PC-3 (cell line): ENCODE data around the gene IQSEC1. TPM values are rescaled to one million over a fixed set of nuclear protein-coding genes. Genes with fewer than 3 reads are reported as not detected.

ENCODE experiments used
- ATAC-seq: fragments of 200-7000 bp; cut with Tn5 transposase; 2 replicates; pipeline ENCODE4 v1.9.1; 2020; ENCODE audit warnings: mild to moderate bottlenecking, moderate library complexity
- BruUV-seq: library from RNA; stranded (reverse); fragments of 400-500 nt; replicated peaks from 2 replicates; lab custom pipeline; 2021; lab: Mats Ljungman, UMichigan
- CTCF ChIA-PET: fragments of 300-600 bp; sonication (Branson Sonifier 250); formaldehyde crosslinking; loops from one replicate; lab custom pipeline; 2022; ENCODE audit warnings: antibody characterized with exemption; lab: Charles Lee
- POLR2A ChIA-PET: fragments of 300-600 bp; sonication (Branson Sonifier 250); formaldehyde crosslinking; loops from one replicate; lab custom pipeline; 2022; ENCODE audit warnings: antibody characterized with exemption; ENCODE audit not compliant: unreplicated experiment; lab: Charles Lee
- DNase-seq: peaks from one replicate; pipeline ENCODE4 v3.0.0-alpha.2; 2015
- H2AFZ ChIP-seq: fragments of 300-600 bp; sonication (generic); 2 replicates; pipeline ENCODE4 v1.6.0; 2016; ENCODE audit warnings: antibody characterized with exemption, low read length
- H3F3A ChIP-seq: fragments of 300-600 bp; sonication (generic); one replicate; pipeline ENCODE4 v1.6.0; 2017; ENCODE audit warnings: antibody characterized with exemption, low read length, control low read depth, mild to moderate bottlenecking; ENCODE audit not compliant: unreplicated experiment
- H3K27ac ChIP-seq: fragments of 300-600 bp; sonication (generic); 2 replicates; pipeline ENCODE4 v1.5.1; 2016; ENCODE audit warnings: mild to moderate bottlenecking, low read length
- H3K27me3 ChIP-seq: fragments of 300-600 bp; sonication (generic); 2 replicates; pipeline ENCODE4 v1.6.1; 2016; ENCODE audit warnings: low read length, mixed read lengths
- H3K36me3 ChIP-seq: fragments of 300-600 bp; sonication (generic); 2 replicates; pipeline ENCODE4 v1.6.1; 2016; ENCODE audit warnings: low read depth, mixed run types, low read length, mixed read lengths
- H3K4me1 ChIP-seq: fragments of 300-600 bp; sonication (generic); 2 replicates; pipeline ENCODE4 v1.5.1; 2016; ENCODE audit warnings: low read length; ENCODE audit not compliant: insufficient read depth
- H3K4me2 ChIP-seq: fragments of 300-600 bp; sonication (generic); 2 replicates; pipeline ENCODE4 v1.6.0; 2016; ENCODE audit warnings: low read length
- H3K4me3 ChIP-seq: fragments of 300-600 bp; sonication (generic); 2 replicates; pipeline ENCODE4 v1.5.1; 2016; ENCODE audit warnings: mild to moderate bottlenecking, low read length, mixed read lengths
- H3K79me2 ChIP-seq: fragments of 300-600 bp; sonication (generic); 2 replicates; pipeline ENCODE4 v1.6.1; 2017; ENCODE audit warnings: low read length, mixed read lengths
- H3K9ac ChIP-seq: fragments of 300-600 bp; sonication (generic); 2 replicates; pipeline ENCODE4 v1.6.0; 2016; ENCODE audit warnings: mild to moderate bottlenecking, low read length
- H3K9me2 ChIP-seq: fragments of 300-600 bp; sonication (generic); replicated peaks from 2 replicates; pipeline ENCODE4 v1.6.1; 2016; ENCODE audit warnings: mixed run types, low read length, mixed read lengths
- H3K9me3 ChIP-seq: fragments of 300-600 bp; sonication (generic); 2 replicates; pipeline ENCODE4 v1.6.1; 2016; ENCODE audit warnings: low read length, mixed read lengths
- H4K20me1 ChIP-seq: fragments of 300-600 bp; sonication (generic); 2 replicates; pipeline ENCODE4 v1.6.1; 2016; ENCODE audit warnings: low read length, mixed read lengths
- EZH2 ChIP-seq: fragments of 300-600 bp; sonication (generic); IDR thresholded peaks from one replicate; pipeline ENCODE4 v1.6.1; 2017; ENCODE audit warnings: antibody characterized with exemption, mild to moderate bottlenecking, low read length; ENCODE audit not compliant: unreplicated experiment
- EZH2phosphoT487 ChIP-seq: fragments of 300-600 bp; sonication (generic); IDR thresholded peaks from 2 replicates; pipeline ENCODE4 v1.6.1; 2018; ENCODE audit warnings: mild to moderate bottlenecking, antibody characterized with exemption, low read length, borderline replicate concordance
- intact Hi-C: fragments of 100-400 bp; cut with micrococcal nuclease; formaldehyde crosslinking; loops from 2 replicates; pipeline ENCODE4 v1.9.0; 2023
- total RNA-seq: library from RNA; depleted of rRNA; stranded (reverse); fragments of >200 nt; gene quantifications from 2 replicates; pipeline ENCODE4 v1.2.3, GENCODE V29; 2014
- TF ChIP-seq, protein P1 (sequence below): fragments of 300-600 bp; sonication (generic); conservative IDR thresholded peaks from 2 replicates; pipeline ENCODE4 v1.5.1; 2017; ENCODE audit warnings: antibody characterized with exemption, low read depth, mild to moderate bottlenecking, low read length

The IQSEC1 gene
- total RNA-seq, 1 experiment from 2014 or later = 37.9 TPM

- CTCF ChIA-PET = no interaction called here
These were observed 151.5 kb downstream of the IQSEC1 start for GRCh38 chr3:12921736-12922135.

DNA sequence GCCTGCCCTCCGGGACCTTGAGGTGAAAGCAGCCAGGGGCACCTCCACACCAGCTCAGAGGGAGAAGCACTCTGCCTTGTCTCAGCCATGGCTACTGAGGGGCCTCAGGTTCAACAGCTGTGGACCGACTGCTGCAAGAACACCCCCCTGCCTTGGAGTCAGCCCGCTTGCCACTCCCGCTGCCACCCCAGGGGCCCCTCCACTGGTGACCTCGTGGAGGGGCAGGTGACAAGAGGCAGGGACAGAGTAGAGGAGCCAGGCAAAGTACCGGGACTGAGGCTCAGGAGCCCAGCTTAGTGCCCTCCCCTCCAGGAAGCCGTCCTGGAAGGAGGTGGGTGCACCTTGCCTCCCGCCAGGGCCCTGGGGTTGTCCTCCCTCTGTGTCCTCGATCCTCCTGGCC is 152.3 kb downstream of the IQSEC1 start:
- Histone ChIP-seq H3K4me1 (no peaks in the 10 kb centered on the region), H2AFZ (no peak overlapping the region), H3F3A (no peaks in the 10 kb centered on the region), H3K36me3 (no peaks in the 10 kb centered on the region; the same call in 1 of the 2 replicates), H3K4me2 (no peak overlapping the region), H4K20me1 (no peaks in the 10 kb centered on the region), H3K79me2 (no peaks in the 10 kb centered on the region), H3K9me3 (no peaks in the 10 kb centered on the region), H3K27ac (no peak overlapping the region), H3K4me3 (no peak overlapping the region), H3K27me3 (no peaks in the 10 kb centered on the region), H3K9me2 (no peaks in the 10 kb centered on the region), H3K9ac (no peak overlapping the region)
- no TSS peak for BruUV-seq
- ChIA-PET CTCF (no interaction called here), POLR2A (no interaction called here)
- TF ChIP-seq EZH2phosphoT487 (no peak), EZH2 (no peak)
- TF ChIP-seq, protein P1, sequence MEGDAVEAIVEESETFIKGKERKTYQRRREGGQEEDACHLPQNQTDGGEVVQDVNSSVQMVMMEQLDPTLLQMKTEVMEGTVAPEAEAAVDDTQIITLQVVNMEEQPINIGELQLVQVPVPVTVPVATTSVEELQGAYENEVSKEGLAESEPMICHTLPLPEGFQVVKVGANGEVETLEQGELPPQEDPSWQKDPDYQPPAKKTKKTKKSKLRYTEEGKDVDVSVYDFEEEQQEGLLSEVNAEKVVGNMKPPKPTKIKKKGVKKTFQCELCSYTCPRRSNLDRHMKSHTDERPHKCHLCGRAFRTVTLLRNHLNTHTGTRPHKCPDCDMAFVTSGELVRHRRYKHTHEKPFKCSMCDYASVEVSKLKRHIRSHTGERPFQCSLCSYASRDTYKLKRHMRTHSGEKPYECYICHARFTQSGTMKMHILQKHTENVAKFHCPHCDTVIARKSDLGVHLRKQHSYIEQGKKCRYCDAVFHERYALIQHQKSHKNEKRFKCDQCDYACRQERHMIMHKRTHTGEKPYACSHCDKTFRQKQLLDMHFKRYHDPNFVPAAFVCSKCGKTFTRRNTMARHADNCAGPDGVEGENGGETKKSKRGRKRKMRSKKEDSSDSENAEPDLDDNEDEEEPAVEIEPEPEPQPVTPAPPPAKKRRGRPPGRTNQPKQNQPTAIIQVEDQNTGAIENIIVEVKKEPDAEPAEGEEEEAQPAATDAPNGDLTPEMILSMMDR = no peak
- ATAC-seq (no peak), DNase-seq (no peak)
- intact Hi-C loops = no loop called here

More at GRCh38 chr3:12921736-12922135, 151.5 kb downstream of the IQSEC1 start:
- ATAC-seq (no peak), DNase-seq (no peak)
- no peak overlapping the region for H3K4me3 ChIP-seq
- H3K9me2 ChIP-seq = no peaks in the 10 kb centered on the region
- no peaks in the 10 kb centered on the region; the same call in 1 of the 2 replicates for H3K36me3 ChIP-seq
- H3K4me1 ChIP-seq = no peaks in the 10 kb centered on the region
- BruUV-seq = no TSS peak
- no peaks in the 10 kb centered on the region for H3K9me3 ChIP-seq
- no peaks in the 10 kb centered on the region for H3K79me2 ChIP-seq
- intact Hi-C loops = no loop called here
- no peaks in the 10 kb centered on the region for H3F3A ChIP-seq
- no peaks in the 10 kb centered on the region for H3K27me3 ChIP-seq
- H3K9ac ChIP-seq = no peak overlapping the region
- POLR2A ChIA-PET = no interaction called here
- TF ChIP-seq, protein P1 = no peak
- TF ChIP-seq EZH2phosphoT487 (no peak), EZH2 (no peak)
- no peaks in the 10 kb centered on the region for H4K20me1 ChIP-seq
- H3K27ac ChIP-seq = no peak overlapping the region
- H3K4me2 ChIP-seq = no peak overlapping the region
- no peak overlapping the region for H2AFZ ChIP-seq

GRCh38 chr3:12919205-12919604 is 154.0 kb downstream of the IQSEC1 start:
- BruUV-seq = no TSS peak
- CTCF ChIA-PET = no interaction called here
- no peaks in the 10 kb centered on the region for H3K9me3 ChIP-seq
- H3K36me3 ChIP-seq = no peaks in the 10 kb centered on the region; the same call in 1 of the 2 replicates
- no peaks in the 10 kb centered on the region for H3K9me2 ChIP-seq
- no peak overlapping the region for H3K9ac ChIP-seq
- no peak for ATAC-seq
- H4K20me1 ChIP-seq = no peaks in the 10 kb centered on the region
- H3K4me2 ChIP-seq = no peak overlapping the region
- no peaks in the 10 kb centered on the region for H3F3A ChIP-seq
- POLR2A ChIA-PET = no interaction called here
- no peak overlapping the region for H3K4me3 ChIP-seq
- DNase-seq = no peak
- H3K4me1 ChIP-seq = no peaks in the 10 kb centered on the region
- TF ChIP-seq EZH2phosphoT487 (no peak), EZH2 (no peak)
- TF ChIP-seq, protein P1 = no peak
- H2AFZ ChIP-seq = no peak overlapping the region
- no peaks in the 10 kb centered on the region for H3K79me2 ChIP-seq
- no peak overlapping the region for H3K27ac ChIP-seq
- H3K27me3 ChIP-seq = no peaks in the 10 kb centered on the region
- intact Hi-C loops = no loop called here
